Transverse colon (tissue), 4 donors: Measurements from ENCODE around the gene CAPRIN2.

ENCODE experiments used
- EP300 ChIP-seq: sonication (generic); formaldehyde crosslinking; IDR thresholded peaks from one replicate; pipeline ENCODE4 v1.6.1; 2017; ENCODE audit warnings: antibody characterized with exemption, low read depth
- POLR2A ChIP-seq: fragments of 450-650 bp; IDR thresholded peaks from one replicate; pipeline ENCODE4 v1.6.1; 2016; ENCODE audit warnings: antibody characterized with exemption, mild to moderate bottlenecking, moderate library complexity
- POLR2AphosphoS5 ChIP-seq, 3 donors: sonication (generic); formaldehyde crosslinking; IDR thresholded peaks; one replicate each; pipeline ENCODE4 v1.6.1; 2016; ENCODE audit warnings: antibody characterized with exemption in 3 of 3
- TF ChIP-seq, protein P1 (sequence below), 5 experiments: fragments of 200-600 bp in 3 of 5; fragments of 450-650 bp in 2 of 5; sonication (generic) in 3 of 5; IDR thresholded peaks; 1 replicate in 2 of 5; 2 replicates in 3 of 5; pipeline ENCODE4 v1.5.1; 2016 to 2017; ENCODE audit warnings: antibody characterized with exemption in 5 of 5, inconsistent platforms in 3 of 5, mild to moderate bottlenecking in 2 of 5, moderate library complexity in 1 of 5

DNA sequence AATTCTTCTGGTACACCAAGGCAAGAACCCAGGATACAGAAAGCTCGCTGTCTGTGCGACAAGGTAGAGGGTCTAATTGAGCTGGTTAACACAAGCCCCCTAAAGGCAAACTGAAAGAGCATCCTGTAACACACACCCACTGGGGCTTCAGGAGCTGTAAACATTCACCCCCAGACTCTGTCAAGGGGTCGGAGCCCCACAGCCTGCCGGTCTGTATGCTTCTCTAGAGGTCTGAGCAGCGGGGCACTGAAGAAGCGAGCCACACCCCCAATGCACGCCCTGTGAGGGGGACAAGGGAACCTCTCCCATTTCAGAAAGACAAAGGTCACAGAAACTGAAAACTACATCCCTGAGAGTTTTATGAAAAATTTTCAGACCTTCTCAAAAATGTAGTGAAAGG is 57.8 kb downstream of the CAPRIN2 start:
- TF ChIP-seq POLR2AphosphoS5 (IDR thresholded peaks at IDR 0.05): no peak
- TF ChIP-seq, protein P1, sequence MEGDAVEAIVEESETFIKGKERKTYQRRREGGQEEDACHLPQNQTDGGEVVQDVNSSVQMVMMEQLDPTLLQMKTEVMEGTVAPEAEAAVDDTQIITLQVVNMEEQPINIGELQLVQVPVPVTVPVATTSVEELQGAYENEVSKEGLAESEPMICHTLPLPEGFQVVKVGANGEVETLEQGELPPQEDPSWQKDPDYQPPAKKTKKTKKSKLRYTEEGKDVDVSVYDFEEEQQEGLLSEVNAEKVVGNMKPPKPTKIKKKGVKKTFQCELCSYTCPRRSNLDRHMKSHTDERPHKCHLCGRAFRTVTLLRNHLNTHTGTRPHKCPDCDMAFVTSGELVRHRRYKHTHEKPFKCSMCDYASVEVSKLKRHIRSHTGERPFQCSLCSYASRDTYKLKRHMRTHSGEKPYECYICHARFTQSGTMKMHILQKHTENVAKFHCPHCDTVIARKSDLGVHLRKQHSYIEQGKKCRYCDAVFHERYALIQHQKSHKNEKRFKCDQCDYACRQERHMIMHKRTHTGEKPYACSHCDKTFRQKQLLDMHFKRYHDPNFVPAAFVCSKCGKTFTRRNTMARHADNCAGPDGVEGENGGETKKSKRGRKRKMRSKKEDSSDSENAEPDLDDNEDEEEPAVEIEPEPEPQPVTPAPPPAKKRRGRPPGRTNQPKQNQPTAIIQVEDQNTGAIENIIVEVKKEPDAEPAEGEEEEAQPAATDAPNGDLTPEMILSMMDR (IDR thresholded peaks at IDR 0.05): no peak
- TF ChIP-seq POLR2A: no peak
- TF ChIP-seq EP300: no peak
